ENCODE data around the gene ONECUT2.

The ONECUT2 gene

DNA sequence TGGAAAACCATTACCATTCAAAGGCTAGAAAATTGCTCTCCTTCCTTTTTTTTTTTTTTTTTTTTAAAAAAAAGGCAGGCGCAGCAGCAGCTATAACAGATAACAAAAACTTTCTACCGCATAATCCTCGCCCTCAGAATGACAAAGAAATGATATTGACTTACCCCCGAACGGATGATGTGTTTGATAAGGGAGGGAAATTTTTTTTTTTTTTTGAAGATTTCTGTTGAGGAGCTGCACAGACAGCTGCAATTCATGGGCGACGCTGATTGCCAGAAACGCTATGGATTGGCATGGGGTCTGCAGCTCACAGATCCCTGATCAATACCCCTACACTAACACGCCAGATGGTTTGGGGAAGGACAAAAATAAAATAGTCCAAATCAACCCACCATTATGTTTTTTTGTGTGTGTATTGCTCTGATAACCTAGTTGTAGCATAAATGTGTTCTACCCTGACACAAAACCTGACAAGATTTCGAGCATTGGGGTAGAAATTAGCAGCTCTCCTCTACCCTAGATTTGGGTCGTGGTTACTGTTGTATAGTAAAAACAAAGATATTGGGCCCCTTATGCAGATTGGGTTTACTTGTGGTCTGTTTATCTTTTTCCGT, 3.6 kb upstream of the ONECUT2 start:
- DNase-seq (ENCODE audit: low read depth): no peak

DNA sequence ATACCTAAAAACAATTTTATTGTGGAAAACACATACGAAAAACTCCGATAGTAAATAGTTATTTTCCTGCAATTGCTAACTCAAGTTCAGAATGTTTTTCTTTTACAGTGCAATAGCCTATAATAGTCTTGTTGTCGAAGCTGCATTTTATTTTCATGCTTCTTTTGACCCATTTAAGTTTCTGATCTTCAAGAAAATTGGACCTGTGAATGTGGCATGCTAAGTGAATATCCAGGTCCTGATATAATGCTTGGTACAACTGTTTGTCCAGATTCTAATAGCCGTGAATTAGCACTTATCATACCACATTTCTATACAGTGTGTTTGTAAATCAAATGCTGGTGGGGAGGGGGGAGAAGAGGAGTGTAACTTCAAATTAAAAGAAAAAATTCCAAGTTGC, 3.0 kb upstream of the ONECUT2 start:
- no peak for DNase-seq (ENCODE audit: low read depth)

DNA sequence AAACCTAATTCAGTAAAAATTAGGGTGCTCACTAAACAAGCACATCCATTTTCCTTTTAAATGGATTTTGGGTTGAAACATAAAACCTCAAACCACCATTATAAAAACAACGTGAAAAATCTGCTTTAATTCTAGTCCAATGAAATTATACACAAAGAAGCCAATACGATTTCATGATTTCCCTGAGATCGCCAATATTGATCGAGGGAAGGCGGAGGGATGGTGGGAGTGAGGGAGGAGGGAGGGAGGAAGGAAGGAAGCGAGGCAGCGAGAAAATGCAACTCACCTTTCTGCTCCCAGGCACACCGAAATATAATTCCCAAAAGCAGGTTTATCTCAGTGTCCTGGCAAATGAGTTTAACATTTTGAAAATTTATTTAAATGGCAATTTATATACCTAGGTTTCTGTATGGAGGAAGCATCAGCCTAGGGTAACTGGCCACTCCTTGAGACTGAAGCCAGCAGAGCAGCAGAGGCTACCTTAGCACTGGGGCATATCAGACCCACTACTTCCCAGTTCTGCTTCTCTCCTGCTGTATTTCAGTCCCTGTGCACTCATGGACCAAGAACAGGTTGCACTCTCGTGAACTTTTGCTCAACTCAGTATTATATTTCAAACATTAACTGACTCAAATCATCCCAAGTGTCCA, 2.3 kb upstream of the ONECUT2 start:
- DNase-seq (ENCODE audit: low read depth): no peak

DNA sequence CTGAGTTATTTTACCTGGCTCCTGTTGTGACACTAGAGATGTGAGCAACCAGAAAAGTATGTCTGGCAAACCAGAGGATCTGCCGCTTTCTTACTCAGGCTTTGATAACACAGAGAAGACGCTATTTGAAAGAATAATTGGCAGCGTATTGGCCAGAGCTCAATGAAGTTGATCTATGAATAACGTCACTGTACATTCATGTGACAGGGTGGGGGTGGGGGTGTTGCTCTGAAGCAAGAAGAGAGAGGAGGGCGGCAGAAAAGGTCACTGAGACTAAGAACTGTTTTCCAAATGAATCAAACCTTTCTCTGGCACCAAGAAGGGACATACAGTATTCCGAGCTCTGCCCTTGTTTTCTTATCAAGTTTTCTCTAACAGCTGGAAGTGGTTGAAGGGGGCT, 1.7 kb upstream of the ONECUT2 start:
- no peak for DNase-seq (ENCODE audit: low read depth)

DNA sequence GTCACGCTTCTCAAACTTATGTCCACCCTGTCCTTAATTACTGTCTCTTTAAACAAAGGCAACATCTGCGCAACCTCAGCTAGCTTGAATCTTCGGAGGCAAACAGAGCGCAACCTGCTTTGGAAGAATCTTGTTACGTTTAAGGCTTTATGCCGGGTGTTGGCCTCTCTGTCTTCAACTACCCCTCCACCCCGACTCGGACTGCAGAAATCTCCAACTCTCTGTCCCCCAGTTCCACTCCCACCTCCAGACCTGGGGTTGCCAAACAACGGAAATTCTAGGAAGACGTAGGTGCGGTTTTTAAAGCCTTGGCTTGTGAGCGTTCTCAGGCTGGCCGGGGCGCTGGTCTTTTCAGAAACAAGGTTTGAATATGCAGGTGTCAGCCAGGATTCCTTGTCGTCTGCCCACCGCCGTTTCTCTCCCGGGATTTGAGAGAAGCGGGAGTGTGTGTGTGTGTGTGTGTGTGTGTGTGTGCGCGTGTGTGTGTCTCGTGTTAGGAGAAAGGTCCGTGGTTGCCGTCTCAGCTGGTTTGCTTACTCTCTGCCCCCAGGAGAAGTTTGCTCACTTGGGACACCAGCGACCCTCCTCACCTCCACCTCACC, 1.1 kb upstream of the ONECUT2 start:
- DNase-seq (ENCODE audit: low read depth): no peak

DNA sequence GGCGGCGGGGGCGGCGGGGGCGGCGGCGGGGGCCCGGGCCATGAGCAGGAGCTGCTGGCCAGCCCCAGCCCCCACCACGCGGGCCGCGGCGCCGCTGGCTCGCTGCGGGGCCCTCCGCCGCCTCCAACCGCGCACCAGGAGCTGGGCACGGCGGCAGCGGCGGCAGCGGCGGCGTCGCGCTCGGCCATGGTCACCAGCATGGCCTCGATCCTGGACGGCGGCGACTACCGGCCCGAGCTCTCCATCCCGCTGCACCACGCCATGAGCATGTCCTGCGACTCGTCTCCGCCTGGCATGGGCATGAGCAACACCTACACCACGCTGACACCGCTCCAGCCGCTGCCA, 644 bp downstream of the ONECUT2 start:
- DNase-seq (ENCODE audit: low read depth): no peak

DNA sequence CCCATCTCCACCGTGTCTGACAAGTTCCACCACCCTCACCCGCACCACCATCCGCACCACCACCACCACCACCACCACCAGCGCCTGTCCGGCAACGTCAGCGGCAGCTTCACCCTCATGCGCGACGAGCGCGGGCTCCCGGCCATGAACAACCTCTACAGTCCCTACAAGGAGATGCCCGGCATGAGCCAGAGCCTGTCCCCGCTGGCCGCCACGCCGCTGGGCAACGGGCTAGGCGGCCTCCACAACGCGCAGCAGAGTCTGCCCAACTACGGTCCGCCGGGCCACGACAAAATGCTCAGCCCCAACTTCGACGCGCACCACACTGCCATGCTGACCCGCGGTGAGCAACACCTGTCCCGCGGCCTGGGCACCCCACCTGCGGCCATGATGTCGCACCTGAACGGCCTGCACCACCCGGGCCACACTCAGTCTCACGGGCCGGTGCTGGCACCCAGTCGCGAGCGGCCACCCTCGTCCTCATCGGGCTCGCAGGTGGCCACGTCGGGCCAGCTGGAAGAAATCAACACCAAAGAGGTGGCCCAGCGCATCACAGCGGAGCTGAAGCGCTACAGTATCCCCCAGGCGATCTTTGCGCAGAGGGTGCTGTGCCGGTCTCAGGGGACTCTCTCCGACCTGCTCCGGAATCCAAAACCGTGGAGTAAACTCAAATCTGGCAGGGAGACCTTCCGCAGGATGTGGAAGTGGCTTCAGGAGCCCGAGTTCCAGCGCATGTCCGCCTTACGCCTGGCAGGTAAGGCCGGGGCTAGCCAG, 1.2 kb downstream of the ONECUT2 start:
- DNase-seq (ENCODE audit: low read depth): no peak

DNA sequence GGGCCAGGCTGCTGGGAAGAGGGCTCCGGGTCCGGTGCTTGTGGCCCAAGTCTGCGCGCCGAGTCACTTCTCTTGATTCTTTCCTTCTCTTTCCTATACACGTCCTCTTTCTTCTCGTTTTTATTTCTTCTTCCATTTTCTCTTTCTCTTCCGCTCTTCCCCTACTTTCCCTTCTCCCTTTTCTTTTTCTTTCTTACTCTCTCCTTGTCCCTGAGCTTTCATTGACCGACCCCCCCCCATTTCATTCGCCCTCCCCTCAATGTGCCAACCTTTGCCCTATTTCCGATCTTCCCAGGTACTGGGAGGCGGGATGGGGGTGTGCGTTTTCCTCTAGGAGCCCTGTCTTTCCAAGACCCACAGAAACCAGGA, 1.8 kb downstream of the ONECUT2 start:
- DNase-seq (ENCODE audit: low read depth): no peak

DNA sequence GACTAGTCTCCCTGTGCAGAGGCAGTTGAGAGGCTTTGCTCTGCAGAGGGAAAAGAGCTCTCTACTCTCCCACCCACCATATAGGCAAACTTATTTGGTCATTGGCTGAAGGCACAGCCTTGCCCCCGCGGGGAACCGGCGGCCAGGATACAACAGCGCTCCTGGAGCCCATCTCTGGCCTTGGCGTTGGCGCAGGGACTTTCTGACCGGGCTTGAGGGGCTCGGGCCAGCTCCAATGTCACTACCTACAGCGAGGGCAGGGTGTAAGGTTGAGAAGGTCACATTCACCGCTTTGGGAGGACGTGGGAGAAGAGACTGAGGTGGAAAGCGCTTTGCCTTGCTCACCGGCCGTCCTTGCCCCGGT, 2.2 kb downstream of the ONECUT2 start:
- DNase-seq (ENCODE audit: low read depth): no peak

DNA sequence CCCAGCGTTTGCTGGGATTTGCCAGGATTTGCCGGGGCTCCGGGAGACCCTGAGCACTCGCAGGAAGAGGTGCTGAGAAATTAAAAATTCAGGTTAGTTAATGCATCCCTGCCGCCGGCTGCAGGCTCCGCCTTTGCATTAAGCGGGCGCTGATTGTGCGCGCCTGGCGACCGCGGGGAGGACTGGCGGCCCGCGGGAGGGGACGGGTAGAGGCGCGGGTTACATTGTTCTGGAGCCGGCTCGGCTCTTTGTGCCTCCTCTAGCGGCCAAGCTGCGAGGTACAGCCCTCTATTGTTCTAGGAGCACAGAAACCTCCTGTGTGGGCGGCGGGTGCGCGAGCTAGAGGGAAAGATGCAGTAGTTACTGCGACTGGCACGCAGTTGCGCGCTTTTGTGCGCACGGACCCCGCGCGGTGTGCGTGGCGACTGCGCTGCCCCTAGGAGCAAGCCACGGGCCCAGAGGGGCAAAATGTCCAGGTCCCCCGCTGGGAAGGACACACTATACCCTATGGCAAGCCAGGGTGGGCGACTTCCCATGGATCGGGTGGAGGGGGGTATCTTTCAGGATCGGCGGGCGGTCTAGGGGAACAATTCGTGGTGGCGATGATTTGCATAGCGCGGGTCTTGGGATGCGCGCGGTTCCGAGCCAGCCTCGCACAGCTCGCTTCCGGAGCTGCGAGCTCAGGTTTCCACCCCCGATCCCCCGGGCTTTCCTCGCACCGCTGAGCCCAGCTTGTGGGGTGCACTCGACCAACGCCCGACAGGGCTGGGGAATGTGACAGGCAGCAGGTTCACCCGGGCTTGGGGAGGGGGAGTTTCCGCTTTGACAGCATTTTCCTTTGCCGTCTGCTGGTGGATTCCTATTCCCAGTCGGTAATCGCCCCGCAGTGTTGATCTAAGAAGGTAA, 2.8 kb downstream of the ONECUT2 start:
- DNase-seq (ENCODE audit: low read depth): peak; percentile 73

DNA sequence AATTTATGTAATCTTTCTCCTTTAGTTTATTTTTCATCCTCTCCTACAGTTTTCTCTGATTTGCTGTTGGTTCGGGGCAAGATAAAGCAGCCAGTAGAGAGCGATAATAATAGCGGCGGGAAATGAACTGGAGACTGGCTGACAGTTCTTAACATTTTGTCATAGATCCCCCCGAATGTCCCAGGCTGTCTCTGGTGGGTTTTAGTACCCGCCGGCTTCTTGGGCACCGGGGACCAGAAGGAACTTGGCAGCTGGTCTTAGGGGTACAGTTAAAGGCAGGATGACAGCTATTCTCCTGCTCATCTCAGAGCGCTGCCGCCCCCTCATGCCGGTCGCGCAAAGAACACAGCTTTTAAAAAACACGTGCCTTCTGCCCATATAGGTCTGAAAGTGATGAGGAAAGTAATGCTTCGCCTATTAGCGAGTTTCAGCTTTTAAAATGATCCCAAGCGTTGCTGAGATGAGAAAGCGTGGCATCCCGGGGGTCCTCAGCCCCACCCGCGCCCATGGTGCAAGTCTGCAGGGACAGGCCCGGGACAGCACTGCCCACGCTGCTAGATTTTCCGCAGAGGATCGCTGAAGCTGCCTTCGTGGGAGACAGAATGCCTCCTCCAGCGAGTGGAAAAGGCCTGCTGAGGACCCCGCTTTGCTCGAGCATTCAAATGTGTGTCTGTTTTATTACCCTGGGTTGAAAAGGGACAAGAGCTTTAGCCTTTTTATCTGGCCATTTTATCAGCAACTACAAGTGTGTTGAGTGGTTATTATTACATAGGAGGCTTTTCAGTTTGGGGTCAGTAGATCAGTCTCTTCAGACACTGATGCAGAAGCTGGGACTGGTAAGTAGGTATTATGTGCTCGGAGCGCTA, 3.8 kb downstream of the ONECUT2 start:
- DNase-seq (ENCODE audit: low read depth): no peak

DNA sequence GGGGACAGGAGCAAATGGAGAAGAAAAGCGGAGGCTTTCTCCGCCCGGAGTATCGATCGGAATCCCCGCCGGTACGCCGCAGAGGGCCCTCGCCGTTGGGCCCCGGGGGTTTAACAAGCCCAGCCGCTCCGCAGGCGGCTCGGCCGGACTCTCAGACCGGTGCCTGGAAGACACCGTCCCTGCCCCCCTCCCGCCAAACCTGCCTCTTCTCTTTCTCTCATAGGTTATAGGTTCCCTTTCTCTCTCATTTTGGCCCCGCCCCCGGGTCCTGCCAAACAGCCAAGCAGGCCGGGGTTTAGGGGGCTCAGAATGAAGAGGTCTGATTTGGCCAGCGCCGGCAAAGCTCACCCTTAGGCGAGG, 4.4 kb downstream of the ONECUT2 start:
- DNase-seq (ENCODE audit: low read depth): no peak

DNA sequence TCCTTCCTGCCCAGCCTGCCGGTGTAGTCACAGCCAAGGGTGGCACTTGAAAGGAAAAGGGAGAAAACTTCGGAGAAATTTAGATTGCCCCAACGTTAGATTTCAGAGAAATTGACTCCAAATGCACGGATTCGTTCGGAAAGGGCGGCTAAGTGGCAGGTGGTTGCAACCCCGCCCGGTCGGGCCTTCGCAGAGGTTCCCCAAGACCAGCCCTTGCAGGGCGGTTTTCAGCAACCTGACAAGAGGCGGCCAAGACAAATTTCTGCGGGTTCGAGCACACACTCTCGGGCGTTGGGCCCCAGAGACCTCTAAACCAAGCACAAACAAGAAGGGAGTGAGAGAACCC, 4.8 kb downstream of the ONECUT2 start:
- no peak for DNase-seq (ENCODE audit: low read depth)

DNA sequence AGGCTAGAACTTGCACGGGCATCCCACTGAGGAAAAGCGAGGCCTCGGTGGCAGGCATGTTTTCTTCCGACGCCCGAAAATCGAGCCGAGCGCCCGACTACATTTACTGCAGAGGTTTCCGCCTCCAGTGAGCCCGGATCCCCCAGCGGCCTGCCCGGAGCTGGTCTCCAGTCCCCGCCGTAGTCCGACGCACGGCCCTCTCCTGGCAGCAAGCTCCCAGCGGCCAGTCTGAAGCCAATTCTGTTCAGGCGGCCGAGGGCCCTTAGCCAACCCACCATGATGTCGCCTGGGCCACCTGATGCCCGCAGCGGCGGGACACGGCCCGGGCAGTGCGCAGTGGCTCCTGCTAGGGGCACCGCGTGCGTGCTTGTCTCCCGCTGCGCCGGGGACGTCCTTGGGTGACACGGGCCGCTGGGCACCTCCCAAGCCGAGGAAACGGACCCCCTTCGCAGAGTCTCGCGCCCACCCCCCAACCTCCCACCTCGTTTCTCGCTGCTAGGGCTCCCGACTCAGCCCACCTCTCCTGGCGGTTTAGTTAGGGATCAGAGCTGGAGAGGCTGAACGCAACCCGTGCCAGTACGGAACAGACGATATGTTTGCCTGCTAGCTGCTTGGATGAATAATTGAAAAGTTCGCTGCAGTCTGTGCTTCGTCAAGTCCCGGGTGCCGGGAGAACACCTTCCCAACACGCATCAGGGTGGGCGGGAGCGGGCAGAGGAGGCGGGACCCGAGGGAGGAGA, 5.3 kb downstream of the ONECUT2 start:
- DNase-seq (ENCODE audit: low read depth): no peak

DNA sequence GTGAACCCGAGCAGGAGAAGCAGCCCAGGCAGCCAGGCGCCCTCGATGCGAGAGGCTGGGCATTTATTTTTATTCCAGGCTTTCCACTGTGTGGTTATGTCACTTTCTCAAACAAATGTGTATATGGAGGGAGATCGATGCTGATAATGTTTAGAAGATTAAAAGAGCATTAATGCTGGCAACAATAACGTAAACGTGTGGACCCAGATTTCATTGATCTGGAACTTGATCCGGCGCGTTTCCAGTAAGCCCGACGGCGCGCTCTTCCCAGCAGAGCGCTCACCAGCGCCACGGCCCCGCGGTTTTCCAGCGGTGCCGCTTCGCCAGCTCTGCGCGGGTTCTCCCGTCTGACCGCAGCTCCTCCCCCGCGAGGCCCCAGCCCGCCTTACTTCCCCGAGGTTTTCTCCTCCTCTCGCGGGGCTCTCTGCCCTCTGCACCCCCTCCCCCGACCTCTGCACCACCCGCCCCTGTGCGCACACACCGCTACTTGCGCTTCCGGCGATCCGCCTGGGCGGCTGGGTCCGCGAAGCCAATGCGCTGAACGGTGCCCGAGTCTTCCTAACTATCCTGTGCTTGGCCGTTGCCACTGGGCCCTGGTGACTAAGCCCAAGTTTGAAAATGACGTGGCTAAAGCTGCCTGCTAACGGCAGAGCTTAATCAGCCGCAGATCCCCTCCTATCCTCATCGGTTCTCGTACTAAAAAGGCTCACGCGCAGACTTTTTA, 6.1 kb downstream of the ONECUT2 start:
- DNase-seq (ENCODE audit: low read depth): no peak

DNA sequence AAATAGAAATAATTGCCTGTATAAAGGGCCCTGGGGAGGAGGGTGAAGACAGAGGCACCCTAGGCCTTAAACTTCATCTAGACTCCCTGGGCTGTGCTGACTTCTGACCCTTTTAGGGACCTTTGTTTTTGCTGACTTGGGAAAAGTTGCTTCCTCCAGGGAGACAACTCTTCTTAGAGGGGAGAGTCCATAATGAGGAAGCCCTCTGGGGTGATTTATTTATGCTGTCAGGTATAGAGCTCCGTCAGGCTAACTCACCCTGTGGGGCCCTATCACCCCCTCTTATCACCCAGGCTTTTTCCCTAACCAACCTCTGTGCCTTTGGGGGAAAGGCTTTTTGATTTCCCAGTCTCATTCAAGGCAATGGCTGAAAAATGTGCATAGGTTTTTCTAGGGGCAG, 8.1 kb downstream of the ONECUT2 start:
- no peak for DNase-seq (ENCODE audit: low read depth)

DNA sequence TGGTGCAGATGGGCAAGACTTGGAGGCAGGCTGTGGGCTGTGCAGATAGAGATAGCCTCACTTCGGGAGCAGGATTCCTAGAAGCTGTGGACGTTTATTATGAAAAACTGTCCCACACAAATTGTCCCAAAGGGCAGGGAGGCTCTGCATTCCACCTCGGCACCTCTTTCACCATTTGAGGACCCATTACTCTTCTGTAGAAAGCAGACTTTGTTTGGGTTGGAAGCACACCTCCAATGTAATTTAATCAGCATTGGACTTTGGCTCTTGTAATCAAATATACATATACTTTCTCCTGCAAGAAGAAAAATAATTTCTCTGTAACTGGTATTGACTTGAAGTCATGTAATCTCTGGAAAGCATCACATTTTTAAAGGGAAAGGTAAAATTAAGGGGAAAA, 8.5 kb downstream of the ONECUT2 start:
- DNase-seq (ENCODE audit: low read depth): no peak

DNA sequence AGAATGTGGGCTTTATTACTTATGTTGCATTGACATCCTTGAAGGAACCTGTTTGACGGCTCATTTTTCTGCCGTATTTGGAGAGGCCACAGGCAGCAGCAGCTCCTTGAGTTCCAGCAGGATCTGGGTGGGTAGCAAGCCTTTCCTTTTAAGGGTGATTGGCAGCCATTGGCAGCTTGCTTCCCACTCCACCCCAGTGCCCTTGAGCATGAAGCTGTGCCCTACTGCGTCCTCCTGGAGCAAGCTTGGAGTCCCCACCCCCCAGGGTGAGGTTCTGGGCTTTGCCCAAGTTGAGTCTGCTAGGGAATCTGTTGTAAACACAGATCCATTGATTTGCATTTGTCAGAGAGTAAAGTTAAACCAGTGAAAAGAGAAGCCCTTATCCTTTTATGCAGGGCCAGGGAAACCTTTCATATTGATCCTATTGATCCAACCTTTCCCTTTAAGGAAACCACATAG, 9.2 kb downstream of the ONECUT2 start:
- DNase-seq (ENCODE audit: low read depth): no peak

DNA sequence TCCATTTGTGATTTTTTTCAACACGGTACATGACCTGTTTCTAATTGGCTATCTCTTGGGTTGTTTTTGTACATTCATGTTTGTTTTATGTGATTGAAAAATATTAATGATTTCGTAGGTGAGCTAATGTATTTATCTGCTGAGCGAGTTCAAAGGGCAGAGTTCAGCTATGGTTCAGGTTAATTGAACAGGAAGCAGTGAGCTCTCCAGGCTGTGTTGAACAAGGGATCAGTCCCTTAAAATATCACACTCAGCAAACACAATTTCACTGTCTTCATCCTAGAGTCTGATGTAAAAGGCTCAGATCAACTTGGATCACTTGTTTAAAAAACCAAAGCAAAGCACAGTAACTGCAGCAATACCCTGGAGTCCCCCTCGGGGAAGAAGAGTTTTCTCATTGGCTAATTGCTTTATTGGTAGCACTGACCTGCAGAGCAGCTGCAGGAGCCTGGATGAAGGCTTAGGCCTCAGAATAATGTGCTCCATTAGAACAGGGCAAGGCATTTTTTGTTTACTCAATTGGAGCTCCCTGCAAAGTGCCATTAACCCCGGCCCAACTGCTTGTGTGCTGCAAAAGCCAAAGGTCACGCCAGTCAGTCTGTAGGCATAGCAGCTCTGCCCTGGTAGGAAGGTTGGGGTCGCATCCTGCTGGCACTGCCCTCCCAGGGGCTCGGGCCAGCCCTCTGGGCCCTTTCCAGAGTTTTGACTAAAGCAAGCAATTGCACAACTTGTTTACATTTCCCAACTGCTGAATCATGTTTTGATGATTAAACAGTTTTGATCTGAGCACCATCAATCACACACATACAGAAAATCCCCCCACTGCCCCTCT, 10.5 kb downstream of the ONECUT2 start:
- no peak for DNase-seq (ENCODE audit: low read depth)

All from activated T-cell treated with anti-CD3 and anti-CD28 coated beads for 48 hours (primary cell).